HG03469 (cell line): ENCODE results near the gene GPRIN1.
"Not testable (repeated sequence)": the region's sequence is repeated elsewhere in the genome, so short reads cannot be mapped to it uniquely, and the experiment has no call there.

Experiments
- ATAC-seq: cut with Tn5 transposase; IDR thresholded peaks from one replicate; pipeline ENCODE4 v1.9.1; 2021; ENCODE audit warnings: mild to moderate bottlenecking, moderate library complexity, moderate number of reproducible peaks; ENCODE audit not compliant: unreplicated experiment

The GPRIN1 gene

GRCh38 chr5:176599749-176600430, 10.1 kb downstream of the GPRIN1 start:
- not testable (repeated sequence) for ATAC-seq

- ATAC-seq: no peak
Observed at GRCh38 chr5:176597417-176598389, 12.3 kb downstream of the GPRIN1 start.

GRCh38 chr5:176596689-176597416, 13.1 kb downstream of the GPRIN1 start:
- no peak for ATAC-seq

GRCh38 chr5:176596069-176596644, 13.8 kb downstream of the GPRIN1 start:
- no peak for ATAC-seq

- no peak for ATAC-seq
Observed at GRCh38 chr5:176595386-176595943, 14.5 kb downstream of the GPRIN1 start.

GRCh38 chr5:176594554-176594953, 15.4 kb downstream of the GPRIN1 start:
- no peak for ATAC-seq

- no peak for ATAC-seq
Observed at GRCh38 chr5:176593273-176593869, 16.6 kb downstream of the GPRIN1 start.

- ATAC-seq: no peak
Observed at GRCh38 chr5:176592573-176592972, 17.4 kb downstream of the GPRIN1 start.

GRCh38 chr5:176591667-176592066, 18.3 kb downstream of the GPRIN1 start:
- ATAC-seq: not testable (repeated sequence)

GRCh38 chr5:176590035-176590717, 19.8 kb downstream of the GPRIN1 start:
- no peak for ATAC-seq

- ATAC-seq: no peak
Observed at GRCh38 chr5:176589039-176589769, 20.8 kb downstream of the GPRIN1 start.

GRCh38 chr5:176588297-176588696, 21.7 kb downstream of the GPRIN1 start:
- ATAC-seq: no peak

GRCh38 chr5:176587398-176587797, 22.6 kb downstream of the GPRIN1 start:
- no peak for ATAC-seq

GRCh38 chr5:176583076-176583475, 26.9 kb downstream of the GPRIN1 start:
- no peak for ATAC-seq

- no peak for ATAC-seq
Observed at GRCh38 chr5:176581361-176581760, 28.6 kb downstream of the GPRIN1 start.

- ATAC-seq: no peak
Observed at GRCh38 chr5:176579323-176579722, 30.6 kb downstream of the GPRIN1 start.

GRCh38 chr5:176578391-176578808, 31.6 kb downstream of the GPRIN1 start:
- ATAC-seq: no peak

GRCh38 chr5:176577312-176578176, 32.4 kb downstream of the GPRIN1 start:
- ATAC-seq: no peak
